A673 (cell line): ENCODE results near the gene SORL1-AS1.

Experiments
- BruUV-seq: library from RNA; stranded (reverse); fragments of 400-500 nt; replicated peaks from 2 replicates; lab custom pipeline; 2021; lab: Mats Ljungman, UMichigan
- CTCF ChIA-PET: fragments of 300-600 bp; sonication (Branson Sonifier 250); formaldehyde crosslinking; loops from one replicate; lab custom pipeline; 2022; ENCODE audit warnings: antibody characterized with exemption; lab: Charles Lee
- POLR2A ChIA-PET: fragments of 300-600 bp; sonication (Branson Sonifier 250); formaldehyde crosslinking; loops from one replicate; lab custom pipeline; 2022; ENCODE audit warnings: antibody characterized with exemption; ENCODE audit not compliant: low non-redundant PET; lab: Charles Lee
- DNase-seq: peaks from one replicate; pipeline ENCODE4 v3.0.0-alpha.2; 2015; ENCODE audit warnings: low spot score
- H3K27ac ChIP-seq: fragments of 200-600 bp; sonication (generic); 2 replicates; pipeline ENCODE4 v1.5.1; 2016; ENCODE audit warnings: mixed run types, low read depth, mild to moderate bottlenecking, mixed read lengths, antibody characterized with exemption, low read length; ENCODE audit not compliant: poor library complexity, severe bottlenecking
- H3K27me3 ChIP-seq: fragments of 200-600 bp; sonication (generic); replicated peaks from 2 replicates; pipeline ENCODE4 v1.6.1; 2017; ENCODE audit warnings: mixed run types, low read depth, mild to moderate bottlenecking, mixed read lengths, antibody characterized with exemption, low read length; ENCODE audit not compliant: insufficient read depth, poor library complexity
- H3K36me3 ChIP-seq: fragments of 200-600 bp; sonication (generic); 2 replicates; pipeline ENCODE4 v1.6.1; 2016; ENCODE audit warnings: mixed run types, mild to moderate bottlenecking, mixed read lengths, antibody characterized with exemption, low read length; ENCODE audit not compliant: insufficient read depth, poor library complexity, severe bottlenecking
- H3K4me1 ChIP-seq: fragments of 200-600 bp; sonication (generic); 2 replicates; pipeline ENCODE4 v1.6.1; 2017; ENCODE audit warnings: mixed run types, mild to moderate bottlenecking, mixed read lengths, antibody characterized with exemption, low read length; ENCODE audit not compliant: insufficient read depth, poor library complexity, severe bottlenecking
- H3K4me3 ChIP-seq: fragments of 200-600 bp; sonication (generic); 2 replicates; pipeline ENCODE4 v1.5.1; 2016; ENCODE audit warnings: low read depth, mixed run types, mild to moderate bottlenecking, mixed read lengths, low read length; ENCODE audit not compliant: poor library complexity, severe bottlenecking
- H3K9me3 ChIP-seq: fragments of 200-600 bp; sonication (generic); 2 replicates; pipeline ENCODE4 v1.6.1; 2016; ENCODE audit warnings: mixed run types, low read depth, mild to moderate bottlenecking, mixed read lengths, antibody characterized with exemption, low read length; ENCODE audit not compliant: poor library complexity, severe bottlenecking
- CTCF ChIP-seq: fragments of 300-800, 200-600 bp; sonication (generic); conservative IDR thresholded peaks from 2 replicates; pipeline ENCODE4 v1.5.1; 2017; ENCODE audit warnings: low read depth, mild to moderate bottlenecking, antibody characterized with exemption, low read length, moderate library complexity, mixed read lengths
- EZH2 ChIP-seq: fragments of 200-600 bp; sonication (generic); IDR thresholded peaks from 2 replicates; pipeline ENCODE4 v1.6.1; 2017; ENCODE audit warnings: borderline replicate concordance, low read depth, mild to moderate bottlenecking, mixed read lengths, antibody characterized with exemption, low read length; ENCODE audit not compliant: poor library complexity, severe bottlenecking
- intact Hi-C: fragments of 100-400 bp; cut with micrococcal nuclease; formaldehyde crosslinking; loops from one replicate; pipeline ENCODE4 v1.10.0; 2022; ENCODE audit not compliant: unreplicated experiment

Gene SORL1-AS1

GRCh38 chr11:121408830-121409229, 43.9 kb downstream of the SORL1-AS1 start:
- Histone ChIP-seq H3K27me3 (no peaks in the 10 kb centered on the region), H3K27ac (no peak overlapping the region), H3K4me1 (no peaks in the 10 kb centered on the region), H3K4me3 (no peak overlapping the region), H3K9me3 (no peaks in the 10 kb centered on the region), H3K36me3 (no peaks in the 10 kb centered on the region)
- intact Hi-C loops = no loop called here
- ChIA-PET POLR2A (no interaction called here), CTCF (no interaction called here)
- TF ChIP-seq CTCF = no peak
- no peak for TF ChIP-seq EZH2
- no TSS peak for BruUV-seq
- DNase-seq = no peak

- Histone ChIP-seq H3K4me3 (no peak overlapping the region), H3K36me3 (no peaks in the 10 kb centered on the region), H3K27me3 (no peaks in the 10 kb centered on the region), H3K4me1 (no peaks in the 10 kb centered on the region), H3K27ac (no peak overlapping the region), H3K9me3 (peaks cover 6% of the 10 kb centered on the region)
- TF ChIP-seq CTCF = no peak
- no peak for TF ChIP-seq EZH2
- POLR2A ChIA-PET = no interaction called here
- no TSS peak for BruUV-seq
- intact Hi-C loops = no loop called here
- CTCF ChIA-PET = no interaction called here
- no peak for DNase-seq
These were observed 46.5 kb downstream of the SORL1-AS1 start for GRCh38 chr11:121406291-121406690.

- POLR2A ChIA-PET = interaction anchor here (0.6 kb wide), 1 partner anchor 207 kb away, joined by 8 read pairs; no protein-coding TSS in a partner anchor
- Histone ChIP-seq H3K36me3 (no peaks in the 10 kb centered on the region), H3K4me1 (no peaks in the 10 kb centered on the region), H3K27ac (no peak overlapping the region), H3K27me3 (no peaks in the 10 kb centered on the region), H3K9me3 (peaks cover 6% of the 10 kb centered on the region), H3K4me3 (no peak overlapping the region)
- no peak for TF ChIP-seq CTCF
- TF ChIP-seq EZH2 = no peak
- intact Hi-C loops = no loop called here
- CTCF ChIA-PET = no interaction called here
- no TSS peak for BruUV-seq
- DNase-seq = no peak
These were observed 47.1 kb downstream of the SORL1-AS1 start for GRCh38 chr11:121405646-121406045.
